NCI-H2029 (cell line): ENCODE measurements around the gene POLR3B.

Experiments
- DNase-seq: peaks from one replicate; lab custom pipeline; 2025; lab: John Stamatoyannopoulos, UW

POLR3B gene

DNA sequence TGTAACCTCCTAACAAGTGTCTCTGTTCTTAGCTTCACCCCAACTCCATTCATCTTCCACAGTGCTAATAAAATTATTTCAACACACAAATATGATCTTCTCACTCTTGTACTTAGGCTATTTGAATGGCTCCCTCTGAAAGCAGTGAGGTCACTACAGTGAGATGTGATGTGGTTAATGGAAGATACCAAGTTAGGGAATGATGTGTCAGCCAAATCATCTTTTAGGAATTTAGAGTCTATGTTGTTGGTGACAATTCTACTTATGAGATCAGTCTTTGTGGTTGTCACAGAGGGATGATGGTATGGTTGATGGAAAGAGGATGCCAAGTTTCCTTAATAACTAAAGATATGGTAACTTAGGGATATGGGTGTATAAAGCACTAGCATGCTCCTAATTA lies 57.6 kb downstream of the POLR3B start:
- DNase-seq, result no peak

DNA sequence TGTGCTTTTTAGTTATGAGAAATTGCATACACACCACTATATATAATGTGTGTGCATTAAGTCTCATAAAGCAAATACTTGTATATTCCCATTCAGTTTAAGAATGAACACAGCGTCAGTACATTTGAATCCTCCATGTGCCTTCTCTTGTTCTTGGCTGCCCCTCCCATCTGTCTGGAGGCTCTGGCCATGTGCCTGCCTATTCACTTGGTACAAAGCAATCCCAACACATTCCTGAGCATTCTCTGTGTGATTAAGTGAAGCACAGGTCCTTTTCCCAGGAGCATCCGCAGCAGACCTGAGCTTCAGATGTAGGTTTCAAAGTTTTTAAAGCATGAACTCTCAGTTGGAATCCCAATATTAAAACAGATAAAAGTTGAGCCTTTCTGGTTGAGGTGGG lies 58.7 kb downstream of the POLR3B start:
- no peak for DNase-seq

DNA sequence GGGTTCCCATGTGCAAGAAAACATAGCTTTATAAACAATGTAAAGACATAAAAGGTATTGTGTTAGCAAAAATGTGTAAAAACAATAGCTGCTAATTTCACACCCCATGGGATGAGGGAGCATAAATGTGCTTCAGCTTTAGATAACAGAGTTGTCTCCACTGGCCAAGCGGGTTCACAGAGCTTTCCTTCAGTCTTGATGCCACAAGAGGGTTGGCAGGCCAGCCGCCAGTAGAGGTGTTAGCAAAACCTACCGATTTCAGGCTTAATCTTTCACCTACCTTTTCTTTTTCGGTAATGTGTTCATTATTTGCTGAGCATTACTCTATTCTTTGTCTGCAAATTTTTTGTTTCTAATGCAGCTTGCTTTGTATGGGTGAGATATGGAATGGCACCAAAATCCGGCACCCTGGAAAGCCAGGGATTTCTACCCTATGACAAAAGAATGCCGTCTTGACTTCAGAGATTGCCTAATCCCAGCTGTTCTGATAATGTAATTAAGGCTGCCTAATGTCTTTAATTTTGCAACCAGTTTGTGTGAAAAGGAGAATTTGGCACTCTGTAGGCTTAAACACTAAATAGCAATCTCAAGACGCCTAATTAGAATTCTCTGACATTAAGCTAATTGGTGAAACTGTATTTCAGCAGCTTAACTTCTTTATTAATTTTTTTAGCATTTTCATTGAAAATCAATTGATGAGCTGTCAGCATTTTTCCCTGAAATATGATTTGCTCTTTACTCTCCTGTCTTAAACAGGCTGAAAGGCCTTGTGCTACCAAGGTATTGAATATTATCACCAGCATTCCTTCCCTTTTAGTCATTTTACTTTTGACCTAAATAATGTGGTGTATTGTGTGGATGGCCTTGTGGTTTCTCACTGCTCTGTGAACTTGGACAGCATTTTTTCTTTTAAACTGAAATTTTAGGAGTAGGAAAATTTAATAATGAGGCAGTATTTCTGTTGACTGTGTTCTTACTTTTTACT lies 60.7 kb downstream of the POLR3B start:
- DNase-seq, result no peak

DNA sequence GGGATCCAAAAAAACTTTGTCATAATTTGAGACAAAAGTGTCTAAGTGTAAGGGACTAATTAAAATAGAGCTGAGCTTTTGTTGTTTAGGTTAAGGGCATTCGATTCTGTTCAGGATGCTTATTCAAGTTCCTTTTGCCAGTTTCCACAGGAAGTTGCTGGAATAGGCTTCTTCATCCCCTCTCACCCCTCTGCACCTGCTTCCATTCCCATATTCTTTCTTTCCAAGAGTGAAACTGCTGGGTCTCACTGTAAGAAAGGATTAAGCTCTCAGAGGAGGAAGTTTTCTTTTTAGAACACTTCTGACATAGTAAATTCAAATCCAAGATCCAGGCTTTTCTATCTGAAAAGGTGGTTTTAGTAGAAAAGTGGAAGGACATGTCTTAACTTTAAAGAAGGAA lies 61.4 kb downstream of the POLR3B start:
- DNase-seq, result no peak

DNA sequence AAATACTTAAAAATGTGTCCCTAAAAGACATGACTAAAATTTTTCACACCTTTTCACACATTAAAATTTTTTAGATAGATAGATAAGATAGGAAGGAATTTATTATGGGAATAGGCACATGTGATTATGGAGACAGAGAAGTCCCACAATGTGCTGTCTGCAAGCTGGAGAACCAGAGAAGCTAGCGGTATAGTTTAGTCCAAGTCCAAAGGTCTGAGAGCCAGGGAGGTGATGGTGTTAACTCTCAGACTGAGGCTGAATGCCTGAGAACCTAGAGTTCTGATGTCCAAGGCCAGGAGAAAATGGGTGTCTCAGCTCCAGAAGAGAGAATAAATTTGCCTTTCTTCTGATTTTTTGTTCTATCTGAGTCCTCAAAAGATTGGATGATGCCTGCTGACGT lies 65.7 kb downstream of the POLR3B start:
- DNase-seq, result no peak

DNA sequence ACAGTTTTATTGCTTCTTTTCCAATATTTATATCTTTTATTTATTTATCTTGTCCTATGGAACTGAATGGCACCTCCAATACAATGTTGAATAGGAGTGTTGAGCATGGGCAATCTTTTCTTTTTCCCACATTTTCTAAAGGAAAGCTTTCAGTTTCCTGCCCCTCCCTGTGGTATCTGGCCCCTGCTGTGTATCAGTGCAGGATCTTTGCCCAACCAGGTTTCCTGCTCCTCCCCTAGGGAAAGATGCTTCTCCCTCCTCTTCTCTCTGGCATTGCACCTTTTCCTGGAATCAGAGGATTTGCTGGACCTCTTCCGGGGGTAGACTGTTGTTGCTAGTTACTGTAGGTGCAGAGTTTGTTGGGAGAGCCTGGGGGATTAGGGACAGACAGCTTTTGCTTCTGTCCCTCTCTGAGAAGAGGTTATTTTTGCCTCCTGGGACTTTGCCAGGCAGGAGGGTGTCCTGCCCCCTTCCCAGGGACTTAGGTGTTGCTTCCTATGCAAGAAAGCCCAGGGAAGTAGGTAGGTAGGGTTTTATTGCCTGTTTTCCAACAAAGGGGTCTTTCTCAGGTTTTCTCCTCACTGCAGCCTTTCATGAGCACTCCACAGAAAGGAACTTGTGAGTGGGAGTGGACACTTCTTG lies 67.6 kb downstream of the POLR3B start:
- DNase-seq, result no peak

DNA sequence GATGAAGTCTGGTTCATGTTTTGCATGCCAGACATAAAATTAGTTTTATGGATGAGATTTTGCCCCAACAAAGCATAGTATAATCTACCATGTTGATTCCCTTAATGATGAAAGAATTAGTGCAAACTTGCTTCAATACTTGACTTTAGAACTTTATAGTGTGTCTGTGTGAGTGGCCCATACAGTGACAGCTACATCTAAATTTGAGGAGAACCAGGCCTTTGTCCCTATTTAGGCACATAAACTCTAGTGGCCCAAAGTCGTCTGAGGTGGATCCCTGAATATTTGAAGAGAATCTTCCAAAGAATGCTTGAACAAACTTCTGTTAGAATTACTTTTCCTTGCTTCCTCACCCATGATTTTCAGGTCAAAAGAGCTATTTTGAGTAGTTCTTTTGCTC lies 70.4 kb downstream of the POLR3B start:
- DNase-seq, result no peak

DNA sequence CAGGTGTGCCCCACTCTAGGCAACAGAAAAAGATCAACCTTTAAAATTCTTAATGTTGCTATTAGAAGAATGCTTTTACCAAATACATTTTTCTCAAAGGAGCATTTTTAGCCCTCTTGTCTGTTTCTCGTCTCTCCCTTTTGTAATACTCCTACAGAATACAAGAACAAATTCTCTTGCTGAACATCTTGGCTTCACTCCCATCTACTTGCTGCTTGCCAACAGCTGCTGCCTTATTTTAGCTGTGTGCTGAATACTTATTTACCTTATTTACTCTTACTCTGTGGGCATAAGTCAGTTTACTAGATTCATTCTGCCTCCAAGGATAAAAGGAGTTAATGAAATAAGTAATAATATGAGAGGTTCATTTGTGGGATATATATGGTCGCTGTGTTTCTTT lies 70.8 kb downstream of the POLR3B start:
- no peak for DNase-seq

DNA sequence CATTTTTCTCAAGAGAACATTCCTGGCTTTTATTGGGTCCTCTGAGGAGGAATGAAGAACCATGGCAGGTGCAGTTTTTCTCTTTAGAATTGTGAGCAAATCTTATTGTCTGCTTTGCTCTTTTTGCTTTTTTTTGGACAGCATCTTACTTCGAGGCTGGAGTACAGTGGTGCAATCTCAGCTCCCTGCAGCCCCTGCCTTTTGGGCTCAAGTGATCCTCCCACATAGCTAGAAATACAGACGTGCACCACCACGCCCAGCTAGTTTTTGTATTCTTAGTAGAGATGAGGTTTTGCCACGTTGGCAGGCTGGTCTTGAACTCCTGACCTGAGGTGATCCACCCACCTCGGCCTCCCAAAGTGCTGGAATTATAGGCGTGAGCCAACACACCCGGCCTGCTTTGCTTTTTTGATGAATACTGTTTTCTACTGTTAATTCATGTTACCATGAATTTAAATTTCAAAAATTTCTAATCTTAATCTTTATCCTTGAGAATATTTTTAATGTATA lies 71.5 kb downstream of the POLR3B start:
- DNase-seq, result no peak

DNA sequence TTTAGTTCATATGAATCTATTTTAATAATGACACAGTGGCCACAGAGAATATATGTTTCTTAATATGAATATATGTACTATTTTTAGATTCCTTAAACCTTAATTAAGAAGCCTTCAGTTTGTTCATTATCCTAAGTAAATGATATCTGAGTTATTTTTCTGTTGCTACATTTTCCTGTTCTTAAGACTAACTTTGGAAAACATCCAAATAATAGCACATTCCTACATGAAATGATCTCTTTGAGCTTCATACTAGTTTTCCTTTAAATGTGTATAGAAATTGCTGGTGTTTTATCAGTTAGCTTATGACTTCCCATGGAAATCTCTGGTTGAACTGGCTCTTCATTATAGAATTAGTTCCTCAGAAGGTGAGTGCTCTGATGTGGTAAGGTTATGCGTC lies 72.1 kb downstream of the POLR3B start:
- no peak for DNase-seq

DNA sequence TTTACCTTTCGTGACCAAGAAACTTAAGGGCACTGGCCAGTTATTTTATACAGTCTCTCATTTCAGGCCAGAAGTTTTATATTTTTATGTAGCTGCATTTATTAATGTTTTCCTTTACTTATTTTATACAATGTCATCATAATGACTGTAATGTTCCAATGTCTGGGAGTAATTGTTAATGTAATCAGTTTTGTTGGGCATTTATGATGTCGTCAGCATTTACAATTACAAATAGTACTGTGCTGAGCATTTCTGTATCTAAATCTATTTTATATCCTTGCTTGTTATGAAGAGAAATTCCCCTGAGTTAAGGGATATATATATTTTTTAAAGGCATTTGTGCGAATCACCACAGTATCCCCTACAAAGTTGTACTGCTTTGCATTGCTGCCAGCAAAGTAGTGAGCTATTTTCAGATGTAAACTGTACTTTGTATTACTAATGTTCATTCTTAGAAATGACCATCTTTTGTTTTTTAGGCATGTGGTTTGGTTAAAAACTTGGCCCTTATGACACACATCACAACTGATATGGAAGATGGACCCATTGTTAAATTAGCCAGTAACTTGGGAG lies 74.4 kb downstream of the POLR3B start:
- no peak for DNase-seq

DNA sequence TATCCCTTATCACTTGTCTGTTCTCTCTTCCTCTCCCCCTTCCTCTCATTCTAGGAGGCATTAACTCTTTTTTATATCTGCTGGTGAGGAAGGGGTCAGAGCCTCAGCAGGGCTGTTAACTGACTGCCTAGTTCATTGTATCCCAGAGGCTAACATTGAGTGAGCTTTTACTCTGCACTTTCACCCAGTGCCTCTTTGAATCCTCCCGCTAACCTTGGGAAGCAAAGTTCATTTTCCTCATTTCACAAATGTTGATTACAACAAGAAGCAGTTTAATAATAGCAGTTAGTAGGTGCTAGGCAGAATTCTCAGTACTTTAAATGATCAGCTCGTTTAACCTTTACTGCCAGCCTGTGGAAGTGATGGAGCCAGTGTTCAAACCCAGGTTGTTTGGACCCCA lies 75.5 kb downstream of the POLR3B start:
- no peak for DNase-seq

DNA sequence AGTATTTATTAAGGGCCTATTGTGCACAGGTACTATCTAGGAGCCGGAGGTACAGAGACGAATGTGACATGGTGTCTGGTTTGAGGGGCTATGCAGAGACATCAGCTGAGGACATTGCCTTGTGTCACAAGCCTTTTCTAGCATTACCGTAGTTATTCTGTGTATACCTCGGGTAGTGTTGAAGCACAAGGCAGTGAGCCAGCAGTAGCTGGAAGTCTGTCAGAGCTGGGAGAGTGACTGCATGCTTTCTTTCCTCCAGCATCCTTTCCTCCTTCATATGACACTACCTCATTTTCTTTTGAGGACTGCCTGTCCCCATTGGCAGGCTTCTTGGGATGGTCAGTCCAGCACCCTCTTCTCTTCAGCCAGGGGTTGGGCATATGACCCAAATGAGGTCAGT lies 77.0 kb downstream of the POLR3B start:
- DNase-seq, result no peak

DNA sequence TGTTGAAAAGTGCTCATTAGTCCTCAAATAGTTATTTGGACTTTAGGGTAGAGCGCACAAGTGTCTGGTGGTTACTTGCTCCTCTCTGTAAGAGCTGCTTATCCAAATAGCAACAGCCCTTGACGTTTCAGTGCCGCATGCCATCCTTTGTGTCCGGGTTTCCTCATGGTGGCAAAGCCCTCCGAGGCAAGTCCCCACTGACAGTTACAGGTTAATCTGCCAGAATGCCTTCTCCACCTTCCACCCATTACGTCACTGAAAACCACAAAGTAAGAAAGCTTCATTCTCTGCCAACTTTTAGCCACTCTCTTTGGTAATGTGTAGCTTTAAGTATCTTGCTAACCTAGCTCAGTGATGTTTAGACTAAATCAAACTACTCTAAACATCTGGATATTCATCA lies 78.6 kb downstream of the POLR3B start:
- DNase-seq, result no peak

DNA sequence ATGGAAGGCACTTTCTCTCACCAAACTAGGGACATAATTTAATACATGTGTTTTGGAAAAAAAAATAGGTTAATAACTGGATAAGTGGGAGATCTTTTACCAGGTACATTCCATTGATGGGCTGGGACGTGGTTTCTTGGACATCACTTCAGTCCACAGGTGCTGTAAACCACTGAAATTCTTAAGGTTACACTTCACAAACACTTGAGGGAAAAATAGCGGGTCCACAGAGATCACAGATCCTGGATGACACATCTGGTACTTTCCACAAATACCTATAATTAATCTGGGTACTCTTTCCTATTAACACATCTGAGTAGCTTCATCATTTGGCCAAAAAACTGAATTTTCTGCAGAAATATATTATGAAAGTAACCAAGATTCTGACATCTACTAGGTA lies 85.0 kb downstream of the POLR3B start:
- DNase-seq, result no peak

DNA sequence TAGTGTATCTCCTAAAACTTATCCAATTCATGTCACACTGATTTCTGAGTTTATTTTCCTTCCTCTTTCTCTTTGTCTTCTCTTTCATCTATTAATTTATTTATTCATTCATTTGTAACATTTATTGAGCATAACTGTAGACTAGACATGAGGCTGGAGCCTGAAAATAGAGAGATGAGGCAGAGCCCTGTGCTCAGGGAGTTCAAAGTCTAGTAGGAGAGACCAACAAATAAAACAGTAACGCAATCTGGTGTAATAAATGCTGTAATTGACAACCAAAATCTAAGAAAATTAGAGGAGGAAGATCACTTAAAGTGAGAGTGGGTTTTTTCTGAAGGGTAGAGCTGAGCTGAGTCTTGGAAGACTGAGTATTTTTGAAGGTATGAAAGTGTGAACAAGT lies 87.5 kb downstream of the POLR3B start:
- DNase-seq, result no peak

DNA sequence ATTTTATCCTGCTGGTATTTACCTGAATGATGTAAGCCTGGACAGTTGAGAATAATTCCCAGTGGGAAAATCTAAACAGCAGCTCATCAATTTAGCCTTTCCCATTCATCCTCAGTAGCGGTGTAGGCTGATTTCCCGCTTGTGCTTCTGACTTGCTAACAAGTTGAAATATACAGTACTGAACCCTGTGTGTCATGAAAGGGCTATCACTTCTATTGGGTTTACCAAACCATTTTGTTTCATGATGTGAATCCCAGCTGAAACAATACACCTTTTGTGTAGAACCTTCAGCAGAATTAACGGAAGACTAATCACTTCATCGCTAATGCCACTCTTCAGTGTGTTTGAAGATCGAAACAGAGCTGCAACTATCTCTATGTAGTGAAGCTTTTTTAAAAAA lies 88.4 kb downstream of the POLR3B start:
- no peak for DNase-seq

DNA sequence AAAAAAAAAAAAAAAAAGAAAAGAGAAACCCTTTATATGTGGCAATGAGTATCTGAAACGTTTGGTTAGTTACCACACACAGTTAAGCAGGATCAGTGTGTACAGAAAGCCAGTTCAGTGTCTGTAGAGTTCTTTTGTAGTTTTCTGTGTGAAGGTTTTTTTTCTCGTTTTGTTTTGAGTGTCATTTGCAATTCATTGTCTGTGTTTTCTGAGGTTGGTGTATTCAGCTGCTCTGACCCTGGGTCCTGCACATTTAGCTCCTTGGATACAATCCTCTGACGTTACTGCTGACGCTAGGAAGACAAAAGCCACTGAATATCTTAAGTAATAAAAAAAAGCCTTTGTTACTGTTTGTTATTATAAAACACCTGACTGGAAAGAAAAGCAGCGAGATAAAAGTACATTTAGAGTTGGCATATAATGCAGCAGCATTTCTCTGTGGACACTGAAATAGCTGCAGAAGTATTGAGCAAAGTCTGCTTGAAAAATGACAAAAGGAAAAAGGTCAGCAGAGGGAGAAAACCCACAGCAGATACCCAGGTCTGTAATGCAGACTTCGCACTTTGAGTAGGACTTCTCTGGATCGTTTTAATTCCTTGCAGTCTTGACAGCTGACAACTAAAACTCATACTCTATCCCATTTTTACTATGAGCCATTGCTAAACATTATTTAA lies 89.0 kb downstream of the POLR3B start:
- DNase-seq, result peak; percentile 25

DNA sequence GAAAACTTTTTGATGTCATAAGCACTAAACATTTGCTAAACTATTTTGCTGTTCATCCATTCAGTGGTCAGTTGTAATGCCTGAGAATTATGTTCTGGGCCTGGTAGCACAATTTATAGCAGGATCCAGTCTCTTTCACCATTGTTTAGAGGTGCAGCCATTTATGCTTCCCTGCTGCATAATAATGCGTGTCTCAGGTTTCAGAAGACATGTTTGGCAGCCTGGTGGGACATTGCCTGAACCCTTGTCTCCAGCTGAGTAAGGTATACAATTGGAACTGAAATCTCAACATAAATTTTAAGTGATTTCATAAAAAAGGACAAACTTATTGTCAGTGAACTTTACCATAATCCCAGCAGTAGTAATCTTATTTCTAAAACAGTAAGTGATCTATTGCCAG lies 94.8 kb downstream of the POLR3B start:
- no peak for DNase-seq

DNA sequence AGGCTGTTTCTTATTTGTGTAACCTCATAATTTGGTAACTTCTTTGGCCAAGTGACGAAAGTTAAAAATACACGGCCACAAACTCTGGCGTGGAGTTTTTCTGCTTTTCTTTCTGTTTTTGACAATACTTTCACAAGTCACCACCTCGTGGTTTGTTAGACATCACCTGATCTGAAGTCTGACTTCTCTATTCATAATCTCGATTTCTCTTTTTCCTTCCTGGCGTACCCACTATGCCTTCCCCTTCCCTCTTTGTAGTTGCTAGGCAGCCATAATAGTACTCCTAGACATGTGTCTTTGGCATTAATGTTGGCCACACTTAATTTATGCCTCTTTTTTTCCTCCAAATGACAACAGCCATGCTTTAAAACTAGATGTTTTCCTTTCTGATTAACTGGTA lies 97.6 kb downstream of the POLR3B start:
- no peak for DNase-seq

DNA sequence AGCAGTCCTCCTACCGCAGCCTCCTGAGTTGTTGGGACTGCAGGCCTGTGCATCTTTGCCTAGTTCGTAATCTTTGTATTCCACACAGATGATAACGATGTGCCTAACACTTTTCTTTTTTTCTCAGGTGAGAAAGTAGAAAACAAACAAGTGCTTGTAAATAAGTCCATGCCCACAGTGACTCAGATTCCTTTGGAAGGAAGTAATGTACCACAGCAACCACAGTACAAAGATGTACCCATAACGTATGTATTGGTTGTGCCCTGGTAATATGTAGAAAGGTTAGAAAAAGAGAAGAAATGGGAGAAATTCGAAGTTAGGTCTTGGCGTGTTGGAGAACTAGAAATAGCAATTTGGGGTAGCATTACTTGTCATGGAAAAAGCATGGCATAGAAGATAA lies 101.6 kb downstream of the POLR3B start:
- no peak for DNase-seq

DNA sequence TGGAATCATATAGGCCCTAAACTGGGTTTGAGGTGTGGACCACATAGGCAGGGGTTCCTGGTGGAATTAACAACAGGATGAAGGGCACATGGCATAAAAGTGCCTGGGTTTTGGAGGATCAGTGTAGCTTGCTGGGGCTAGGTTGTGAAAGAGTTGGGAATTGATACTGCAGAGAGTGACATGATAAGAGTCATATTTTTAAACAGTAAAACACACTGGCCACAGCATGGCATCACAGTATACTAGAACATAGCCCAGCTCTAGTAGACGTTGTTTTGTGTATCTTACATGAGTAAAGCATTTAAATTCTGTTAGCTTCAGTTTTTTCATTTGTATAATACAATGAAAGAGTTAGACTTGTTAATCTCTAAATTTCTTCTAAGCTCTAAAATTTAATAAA lies 102.0 kb downstream of the POLR3B start:
- no peak for DNase-seq
